ENCODE data around the gene PNPLA3.
"Not testable (repeated sequence)": the region's sequence is repeated elsewhere in the genome, so short reads cannot be mapped to it uniquely, and the experiment has no call there.

PNPLA3 gene

DNA sequence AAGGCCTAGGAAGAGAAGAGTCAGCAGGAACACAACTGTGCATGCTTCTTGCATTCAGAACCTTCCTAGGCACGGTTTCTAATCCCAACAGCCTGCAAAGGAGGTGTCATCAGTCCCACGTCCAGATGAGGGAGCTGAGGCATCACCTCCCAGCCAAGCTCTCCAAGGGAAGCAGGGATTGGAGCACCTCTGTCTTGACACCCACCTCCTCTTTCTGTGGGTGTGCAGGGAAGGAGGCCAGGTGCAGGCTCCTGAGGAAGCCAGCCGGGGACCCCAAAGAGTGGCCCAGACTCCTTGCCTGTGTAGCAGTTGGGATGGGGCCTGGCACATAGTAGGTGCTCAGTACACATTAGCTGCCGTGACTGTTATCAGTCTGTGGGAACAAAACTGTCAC, 33.7 kb upstream of the PNPLA3 start:
- DNase-seq, result no peak

DNA sequence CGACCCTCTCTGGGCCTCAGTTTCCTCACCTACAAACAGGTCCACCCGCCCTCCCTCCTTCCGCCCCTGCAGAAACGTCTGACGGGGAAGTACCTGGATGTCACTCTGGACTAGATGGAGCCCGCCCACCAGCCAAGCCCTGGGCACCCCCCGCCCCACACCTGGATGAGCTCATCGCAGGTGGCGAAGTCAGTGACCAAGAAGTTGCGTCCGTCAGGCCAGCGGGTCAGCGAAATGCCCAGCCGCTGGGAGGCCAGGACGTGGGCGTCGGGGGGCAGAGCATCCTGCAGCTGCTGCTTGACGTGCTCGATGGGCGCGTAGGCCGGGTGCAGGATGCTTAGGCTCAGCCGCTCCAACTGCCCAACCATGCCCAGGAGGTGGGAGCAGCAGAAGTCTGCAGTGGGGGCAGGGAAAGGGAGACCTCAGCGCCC, 32.7 kb upstream of the PNPLA3 start:
- no peak for DNase-seq

DNA sequence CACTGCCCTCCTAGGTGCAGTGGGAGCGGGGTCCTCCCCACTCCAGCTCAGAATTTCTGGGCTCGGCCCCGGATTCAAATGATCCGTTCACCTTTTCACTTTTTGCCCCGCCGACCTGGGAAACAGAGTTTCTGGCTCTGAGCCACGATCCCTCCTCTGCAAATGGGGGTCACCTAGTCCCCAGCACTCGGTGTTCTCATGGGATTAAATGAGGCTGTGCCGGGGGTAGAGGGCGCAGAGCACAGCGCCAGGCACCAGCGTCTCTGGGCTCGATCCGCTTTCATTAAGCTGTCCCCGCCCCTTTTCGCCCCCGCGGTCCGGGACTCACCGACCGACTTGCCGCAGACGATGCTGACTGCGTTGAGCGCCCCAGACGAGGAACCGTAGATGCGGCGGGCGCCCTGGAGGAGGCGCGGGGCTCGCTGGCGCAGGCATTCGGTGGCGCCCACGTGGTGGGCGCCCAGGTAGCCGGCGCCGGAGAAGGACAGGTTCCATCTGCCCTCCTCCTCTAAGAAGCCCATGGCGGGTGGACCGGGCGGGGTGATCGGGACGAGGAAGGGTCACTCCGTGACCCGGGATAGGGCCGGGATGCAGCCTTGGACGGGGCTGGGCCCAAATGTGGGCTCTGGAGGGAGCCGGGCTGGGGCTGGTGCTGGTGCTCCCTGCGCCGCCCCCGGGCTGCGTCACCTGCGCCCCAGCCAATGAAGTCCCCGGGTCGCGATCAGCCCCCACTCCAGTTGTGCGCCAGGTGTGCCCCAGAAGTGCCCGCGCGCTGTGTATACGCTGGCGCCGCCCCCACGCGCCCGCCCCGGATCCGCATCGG, 32.0 kb upstream of the PNPLA3 start, which contains the start of gene PNPLA5:
PNPLA5 (minus strand) TSS at position 654 of the 823 bp plus-strand sequence; CDS start at position 521, 133 bp downstream.
- no peak for DNase-seq

DNA sequence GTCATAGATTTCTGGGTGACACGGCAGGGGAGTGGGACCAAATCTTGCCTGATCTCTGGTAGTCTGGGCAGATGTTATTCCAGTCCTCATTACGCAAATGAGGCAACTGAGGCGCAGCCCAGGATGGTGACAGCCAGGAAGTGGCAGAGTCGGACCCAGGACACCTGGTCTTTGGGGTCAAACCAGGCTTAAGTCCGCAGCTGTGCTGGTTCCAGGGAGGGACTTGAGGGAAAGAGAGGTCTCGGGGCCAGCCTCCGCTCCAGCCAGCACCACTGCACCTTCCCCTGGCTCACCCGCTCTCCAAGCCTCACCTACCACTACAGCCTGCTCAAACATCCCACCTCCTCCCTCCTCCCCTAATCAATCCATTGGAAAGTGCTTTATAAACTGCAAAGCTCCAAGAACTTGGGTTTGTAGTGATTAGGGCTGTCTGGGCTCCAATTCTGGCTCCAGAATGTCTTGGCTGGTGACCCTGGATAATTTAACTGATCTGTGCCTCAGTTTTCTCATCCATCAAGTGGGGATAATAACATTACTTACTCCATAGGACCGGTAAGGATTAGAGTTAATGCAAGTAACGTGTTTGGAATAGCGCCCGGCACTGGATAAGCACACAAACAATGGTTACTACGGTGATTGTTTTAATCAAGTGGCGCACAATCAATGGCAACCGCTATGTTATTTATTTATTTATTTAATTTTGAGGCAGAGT, 31.3 kb upstream of the PNPLA3 start:
- no peak for DNase-seq

DNA sequence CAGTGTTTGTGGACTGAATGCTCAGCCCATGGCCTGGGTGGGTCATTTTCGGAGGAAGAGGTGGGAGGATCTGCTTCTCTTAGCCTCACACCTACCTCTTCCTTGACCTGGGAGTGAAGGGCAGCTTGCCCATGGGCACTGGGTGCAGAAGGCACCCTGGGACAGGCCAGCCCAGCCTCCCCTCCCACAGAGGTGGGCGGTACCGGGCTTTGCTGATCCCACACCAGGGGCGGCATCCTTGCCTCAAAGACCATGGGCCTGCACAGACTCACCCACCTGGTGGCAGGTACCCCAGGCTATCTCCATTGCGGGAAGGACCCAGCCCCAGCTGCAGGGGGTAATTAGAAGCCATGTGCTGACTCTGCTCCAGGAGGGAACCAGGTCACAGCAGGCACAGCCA, 30.3 kb upstream of the PNPLA3 start:
- DNase-seq, result no peak

DNA sequence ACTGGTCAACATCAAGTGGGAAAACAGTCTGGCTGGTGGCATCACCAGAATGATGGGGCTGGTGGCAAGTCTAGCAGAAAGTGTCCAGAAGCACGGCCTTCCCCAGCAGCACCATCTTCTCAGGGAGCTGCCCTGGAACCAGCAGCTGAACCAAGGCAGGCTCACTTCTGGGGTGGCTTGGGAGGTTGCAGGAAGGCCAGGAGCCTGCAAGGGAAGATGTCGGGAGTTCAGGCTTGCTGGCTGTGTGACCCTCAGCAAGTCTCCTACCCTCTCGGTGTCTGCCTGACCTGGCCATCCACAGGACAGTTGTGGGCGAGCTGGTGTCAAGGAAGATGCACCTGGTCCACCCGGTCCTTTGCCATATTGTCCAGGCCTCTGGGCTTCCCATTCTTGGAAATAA, 29.5 kb upstream of the PNPLA3 start:
- DNase-seq, result no peak

DNA sequence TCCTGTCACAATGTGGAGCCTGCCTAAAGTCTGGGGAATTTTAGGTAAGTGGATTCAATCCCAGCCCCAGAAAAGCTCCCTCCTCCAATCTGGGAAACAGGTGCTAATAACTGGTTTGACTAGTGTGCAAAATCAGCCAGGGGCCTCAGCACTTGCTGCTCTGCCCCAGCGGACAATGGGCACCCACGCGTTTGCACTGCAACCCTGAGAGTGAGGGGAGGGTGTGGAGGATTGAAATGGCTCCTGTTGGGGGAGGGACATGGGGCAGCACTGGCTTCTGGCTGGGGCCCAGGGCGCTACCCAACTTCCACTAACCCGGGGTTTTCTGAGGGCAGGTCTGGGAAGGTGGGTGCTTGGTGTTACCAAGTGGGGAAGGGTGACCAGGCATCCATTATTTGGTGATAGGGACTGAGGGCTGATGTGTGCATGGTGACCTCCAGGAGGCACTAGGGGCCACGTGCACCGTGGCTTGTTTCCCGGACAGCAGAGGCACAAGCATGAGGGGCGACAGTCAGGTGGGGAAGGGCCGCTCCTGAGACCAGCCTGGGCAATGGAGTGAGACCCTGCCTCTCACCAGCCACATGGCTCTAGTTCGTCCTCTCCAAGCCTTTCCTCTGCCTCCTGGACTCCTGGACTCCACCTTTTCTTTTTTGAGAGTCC, 27.5 kb upstream of the PNPLA3 start:
- no peak for DNase-seq

DNA sequence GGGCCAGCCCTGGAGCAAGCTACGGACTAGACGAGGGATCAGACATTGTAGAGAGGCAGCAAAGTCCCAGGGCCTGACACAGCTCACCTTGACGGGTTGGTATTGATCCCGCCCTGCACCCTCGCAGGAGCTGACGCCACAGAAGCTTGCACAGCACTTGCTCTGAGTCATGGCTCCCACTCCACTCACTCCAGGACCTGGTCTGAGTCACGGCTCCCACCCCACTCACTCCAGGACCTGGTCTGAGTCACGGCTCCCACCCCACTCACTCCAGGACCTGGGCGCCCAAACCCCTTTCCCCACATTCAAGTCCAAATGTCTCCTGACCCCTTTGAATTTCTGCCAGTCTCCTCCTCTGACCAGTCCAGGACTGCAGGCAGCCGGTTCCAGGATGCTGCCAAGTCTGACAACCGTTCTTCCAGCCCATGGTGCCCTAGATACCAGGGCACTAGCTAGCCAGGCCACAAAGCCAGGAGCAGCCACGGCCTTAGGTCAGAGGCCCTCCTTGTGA, 25.8 kb upstream of the PNPLA3 start:
- DNase-seq, result no peak

DNA sequence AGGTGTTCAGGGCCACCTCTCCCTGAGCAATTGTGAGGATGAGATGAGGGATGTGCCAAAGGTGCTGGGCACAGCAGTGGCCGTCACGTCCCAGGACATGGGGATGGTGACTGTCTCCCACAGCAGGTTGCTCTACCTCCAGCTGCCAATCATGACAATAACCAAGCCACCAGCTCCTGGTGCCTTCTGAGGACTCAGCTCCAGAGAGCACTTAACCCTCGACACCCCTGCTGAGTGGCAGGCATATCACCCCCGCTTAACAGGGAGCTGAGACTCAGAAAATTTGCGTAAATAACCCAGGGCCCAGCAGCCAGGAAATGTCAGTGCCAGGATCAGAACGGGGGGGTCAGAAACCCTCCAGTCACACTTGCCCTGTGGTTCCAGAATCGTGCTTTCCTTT, 23.4 kb upstream of the PNPLA3 start:
- no peak for DNase-seq

DNA sequence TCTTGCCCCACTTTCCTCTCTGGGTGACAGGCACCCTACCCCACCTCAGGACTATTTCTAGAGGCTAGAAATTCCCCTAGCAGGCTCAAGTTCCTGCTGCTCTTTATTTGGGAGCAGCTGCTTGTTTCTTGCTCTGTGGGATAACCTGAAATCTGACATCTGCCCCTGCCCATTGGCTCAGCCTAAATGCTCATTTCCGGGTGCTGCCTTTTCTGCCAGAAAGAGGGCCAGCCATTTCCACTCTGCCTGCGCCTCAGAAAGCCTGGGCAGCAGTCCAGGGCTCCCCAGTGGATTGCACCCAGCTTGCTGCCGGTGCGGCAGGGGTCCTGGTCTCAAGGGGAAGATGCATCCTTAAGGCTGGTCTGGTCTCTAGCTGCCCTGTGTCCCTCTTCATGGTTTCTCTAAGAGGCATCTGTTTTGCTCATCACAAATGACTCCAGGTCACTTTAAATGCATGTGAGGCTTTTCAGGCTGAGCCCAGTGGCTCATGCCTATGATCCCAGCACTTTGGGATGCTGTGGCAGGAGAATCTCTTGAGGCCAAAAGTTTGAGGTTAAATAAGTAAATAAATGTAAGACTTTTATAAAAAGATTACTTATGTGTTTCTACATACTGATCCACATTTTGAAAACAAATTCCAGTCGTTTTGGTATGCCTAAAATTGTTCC, 21.5 kb upstream of the PNPLA3 start:
- no peak for DNase-seq

DNA sequence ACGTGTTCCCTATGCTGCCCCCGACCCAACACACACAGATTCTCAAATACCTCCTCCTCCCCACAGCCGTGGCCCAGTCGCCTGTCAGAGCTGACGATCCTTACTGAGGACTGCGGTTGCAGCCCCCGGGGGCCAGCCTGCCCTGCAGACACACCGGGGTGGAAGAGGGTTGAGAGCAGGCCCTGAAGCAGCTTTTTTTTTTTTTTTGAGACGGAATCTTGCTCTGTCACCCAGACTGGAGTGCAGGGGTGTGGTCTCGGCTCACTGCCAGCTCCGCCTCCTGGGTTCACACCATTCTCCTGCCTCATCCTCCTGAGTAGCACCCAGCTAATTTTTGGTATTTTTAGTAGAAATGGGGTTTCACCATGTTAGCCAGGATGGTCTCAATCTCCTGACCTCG, 20.6 kb upstream of the PNPLA3 start:
- DNase-seq, result not testable (repeated sequence)

DNA sequence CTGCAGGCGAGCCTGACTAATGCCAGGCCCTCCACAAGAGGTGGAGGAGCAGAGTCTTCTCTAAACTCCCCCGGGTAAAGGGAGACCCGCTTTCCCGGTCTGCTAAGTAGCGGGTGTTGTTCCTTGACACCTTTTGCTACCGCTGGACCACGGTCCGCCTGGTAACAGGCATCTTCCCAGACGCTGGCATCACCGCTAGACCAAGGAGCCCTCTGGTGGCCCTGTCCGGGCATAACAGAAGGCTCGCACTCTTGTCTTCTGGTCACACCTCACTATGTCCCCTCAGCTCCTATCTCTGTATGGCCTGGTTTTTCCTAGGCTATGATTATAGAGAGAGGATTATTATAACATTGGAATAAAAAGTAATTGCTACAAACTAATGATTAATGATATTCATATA, 19.2 kb upstream of the PNPLA3 start:
- not testable (repeated sequence) for DNase-seq

DNA sequence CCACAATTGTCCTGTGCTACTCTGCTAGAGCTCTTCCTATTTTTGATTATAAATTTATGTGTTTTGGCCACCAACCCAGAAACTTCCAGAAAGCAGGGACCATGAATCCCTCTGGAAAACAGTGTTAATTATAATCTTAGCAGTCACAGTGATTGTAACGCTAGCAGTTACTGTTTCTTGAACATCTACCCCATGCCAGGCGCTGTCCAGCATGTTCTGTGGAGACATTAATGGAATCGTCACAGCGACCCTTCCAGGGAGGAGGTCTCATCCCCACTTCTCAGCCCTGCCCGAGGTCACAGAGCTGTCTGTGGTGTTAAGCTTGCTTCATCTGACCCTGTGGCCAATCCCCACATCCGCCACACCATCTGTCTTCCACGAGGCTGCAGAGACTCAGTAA, 17.9 kb upstream of the PNPLA3 start:
- DNase-seq, result no peak

DNA sequence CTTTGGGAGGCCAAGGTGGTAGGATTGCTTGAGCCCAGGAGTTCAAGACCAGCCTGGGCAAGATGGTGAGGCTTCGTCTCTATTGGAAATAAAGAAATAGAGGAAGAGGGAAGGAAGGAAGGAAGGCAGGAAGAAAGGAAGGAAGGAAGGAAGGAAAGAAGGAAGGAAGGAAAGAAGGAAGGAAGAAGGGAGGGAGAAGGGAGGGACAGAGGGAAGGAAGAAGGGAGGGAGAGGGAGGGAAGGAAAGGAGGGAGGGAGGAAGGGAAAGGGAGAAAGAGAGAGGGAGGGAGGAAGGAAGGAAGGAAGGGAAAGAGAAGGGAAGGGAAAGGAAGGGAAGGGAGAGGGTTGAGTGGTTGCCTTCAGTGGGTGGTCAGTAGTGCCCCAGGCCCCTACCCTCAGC, 13.9 kb upstream of the PNPLA3 start:
- no peak for DNase-seq

DNA sequence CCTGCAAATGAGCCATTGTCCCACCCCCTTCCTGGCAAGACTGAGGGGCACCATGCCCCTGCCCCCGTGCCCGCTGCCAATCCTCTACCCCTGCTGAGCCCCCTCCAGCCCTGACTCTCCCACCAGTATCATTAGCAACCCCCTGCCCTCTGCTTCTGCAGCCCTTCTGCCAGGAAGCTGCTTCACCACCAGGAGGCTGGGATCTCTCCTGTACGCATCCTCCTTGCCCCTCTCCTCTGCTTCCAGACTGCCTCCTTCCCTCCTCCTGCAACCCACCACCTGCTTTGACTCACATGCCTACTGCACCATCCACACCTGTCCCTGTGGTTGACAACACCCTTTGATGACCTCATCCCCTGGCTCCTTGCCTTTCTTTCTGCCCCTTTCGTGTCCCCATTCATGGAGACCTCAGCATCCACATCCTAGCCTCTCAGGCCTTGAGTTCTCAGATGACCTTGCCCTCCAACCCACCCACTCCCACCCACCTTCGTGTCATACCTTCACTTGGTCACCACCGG, 13.4 kb upstream of the PNPLA3 start:
- DNase-seq, result no peak

DNA sequence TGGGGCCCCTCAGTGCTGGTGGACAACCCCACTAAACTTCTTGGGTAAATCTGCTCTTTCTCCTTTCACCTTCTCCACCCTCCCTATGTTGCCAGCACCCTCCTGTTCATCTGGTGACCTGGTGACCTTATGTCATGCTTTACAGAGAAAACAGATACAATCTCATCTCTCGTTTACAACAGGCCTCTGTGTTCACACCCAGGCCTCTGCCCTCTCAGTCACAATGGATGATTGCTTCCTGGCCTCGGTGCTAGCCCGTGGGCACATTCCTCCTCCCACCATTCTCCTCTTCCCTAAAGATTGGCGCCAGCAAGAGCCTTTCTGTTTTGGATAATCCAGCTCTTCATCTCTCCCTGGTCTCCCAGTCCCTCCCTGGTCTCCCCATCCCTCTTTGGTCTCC, 12.3 kb upstream of the PNPLA3 start:
- no peak for DNase-seq

DNA sequence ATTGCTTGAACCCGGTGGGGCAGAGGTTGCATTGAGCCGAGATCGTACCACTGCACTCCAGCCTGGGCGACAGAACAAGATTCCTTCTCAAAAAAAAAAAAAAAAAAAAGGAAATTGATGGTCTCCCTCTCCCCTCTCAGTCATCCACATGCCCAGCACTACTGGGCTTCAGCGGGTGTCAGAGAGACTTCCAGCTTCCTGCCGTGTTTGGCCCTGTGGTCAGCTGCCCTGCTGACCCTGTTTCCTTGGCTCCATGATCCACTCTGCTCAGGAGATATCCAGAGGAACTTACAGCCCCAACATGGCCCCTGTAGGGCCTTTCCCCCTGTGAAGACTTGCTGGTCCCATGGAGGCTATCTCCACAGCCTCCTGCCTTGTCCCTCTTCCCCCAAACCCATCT, 6.1 kb upstream of the PNPLA3 start:
- no peak for DNase-seq

DNA sequence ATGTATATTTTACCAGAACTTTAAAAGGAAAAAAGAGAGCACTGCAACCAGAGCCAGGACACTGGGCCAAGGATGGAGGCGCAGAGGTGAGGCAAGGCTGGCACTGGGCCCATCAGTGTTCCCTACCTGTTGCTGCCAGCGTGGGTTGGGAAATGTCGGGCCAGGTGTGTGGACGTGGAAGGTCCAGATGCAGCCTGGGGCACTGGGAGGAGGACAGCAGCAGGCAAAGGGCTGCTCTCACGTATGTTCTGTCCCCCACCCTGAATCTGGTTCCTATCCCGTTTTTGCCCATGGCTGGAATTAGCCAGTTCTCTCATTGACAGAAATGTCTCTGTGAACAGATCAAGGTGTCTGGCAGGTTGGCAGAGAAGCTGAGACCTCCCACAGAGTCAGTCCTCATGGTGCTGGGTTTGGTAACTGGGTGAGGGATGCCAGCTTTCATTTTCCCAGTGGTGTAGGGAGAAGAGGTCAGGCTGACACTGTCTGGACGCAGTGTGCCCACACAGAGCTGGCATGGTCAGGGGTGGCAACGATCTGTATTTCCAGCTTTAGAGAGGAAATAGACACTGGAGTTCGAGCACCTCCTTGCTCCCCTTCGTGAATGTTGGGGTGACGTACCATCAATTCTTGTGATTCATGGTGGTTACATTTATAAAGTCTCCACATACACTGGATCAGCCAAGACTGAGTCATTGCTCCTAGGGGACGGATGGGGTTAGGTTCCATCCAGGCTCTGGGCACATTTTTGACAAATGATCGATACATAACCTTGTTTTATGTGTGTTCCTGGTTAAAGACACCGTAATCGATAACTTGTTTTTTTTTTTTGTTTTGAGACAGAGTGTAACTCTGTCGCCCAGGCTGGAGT, 4.3 kb upstream of the PNPLA3 start:
- no peak for DNase-seq

DNA sequence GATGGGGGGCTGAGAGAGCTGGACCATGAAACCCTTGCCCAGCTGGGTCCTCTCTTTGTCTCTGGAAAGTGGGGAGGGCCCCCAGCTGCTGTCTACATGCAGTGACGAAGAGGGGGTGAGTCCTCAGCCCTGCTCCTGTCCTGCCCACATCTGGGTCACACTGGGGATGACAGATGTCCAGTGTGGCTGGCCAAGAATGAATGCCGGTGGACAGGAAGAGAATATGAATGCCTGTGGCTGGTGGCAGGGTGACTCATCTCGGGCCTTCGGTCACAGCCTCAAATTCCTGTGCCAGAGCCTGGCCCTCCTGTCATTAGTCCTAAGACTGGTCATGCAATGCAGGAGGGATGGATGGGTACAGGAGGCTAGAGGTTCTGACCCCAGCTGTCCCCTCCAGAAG, 2.2 kb upstream of the PNPLA3 start:
- DNase-seq, result no peak

DNA sequence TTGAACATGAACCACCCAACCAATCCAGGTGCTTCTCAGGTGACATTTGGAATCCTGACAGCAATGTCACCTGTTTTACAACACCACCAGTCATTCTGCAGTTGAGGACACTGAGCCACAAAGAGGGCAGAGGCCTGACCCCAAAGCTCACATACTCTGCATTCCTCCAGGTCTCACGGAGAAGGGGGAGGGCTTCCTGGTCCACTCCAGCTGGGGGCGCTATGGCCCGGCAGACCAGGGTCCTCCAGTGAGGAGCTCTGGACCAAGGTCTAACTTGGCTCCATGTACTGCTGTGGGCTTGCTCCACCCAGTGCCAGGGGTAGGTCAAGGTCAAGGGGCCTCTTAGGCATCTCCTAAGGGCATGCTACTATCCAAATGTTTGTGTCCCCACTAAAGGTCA, 1.5 kb upstream of the PNPLA3 start:
- DNase-seq, result no peak

DNA sequence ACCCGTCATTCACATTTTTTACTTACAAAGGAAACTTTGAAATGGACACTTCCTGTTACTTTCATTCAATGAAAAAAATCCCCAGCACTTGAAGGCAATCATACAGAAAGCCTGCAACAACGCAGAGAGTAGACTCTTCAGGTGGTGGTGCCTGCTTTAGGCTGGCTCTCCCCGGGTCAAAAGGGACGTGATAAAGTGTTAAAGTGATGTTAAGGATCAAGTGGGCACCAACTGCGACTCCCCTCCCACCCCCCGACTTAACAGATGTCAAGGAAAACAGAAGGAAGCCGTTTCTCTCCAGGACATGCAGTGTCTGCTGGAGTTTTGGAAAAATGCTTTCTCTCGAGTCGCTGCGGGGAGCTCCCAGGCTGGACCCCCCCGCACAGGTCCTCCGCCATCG, 414 bp upstream of the PNPLA3 start:
- no peak for DNase-seq

DNA sequence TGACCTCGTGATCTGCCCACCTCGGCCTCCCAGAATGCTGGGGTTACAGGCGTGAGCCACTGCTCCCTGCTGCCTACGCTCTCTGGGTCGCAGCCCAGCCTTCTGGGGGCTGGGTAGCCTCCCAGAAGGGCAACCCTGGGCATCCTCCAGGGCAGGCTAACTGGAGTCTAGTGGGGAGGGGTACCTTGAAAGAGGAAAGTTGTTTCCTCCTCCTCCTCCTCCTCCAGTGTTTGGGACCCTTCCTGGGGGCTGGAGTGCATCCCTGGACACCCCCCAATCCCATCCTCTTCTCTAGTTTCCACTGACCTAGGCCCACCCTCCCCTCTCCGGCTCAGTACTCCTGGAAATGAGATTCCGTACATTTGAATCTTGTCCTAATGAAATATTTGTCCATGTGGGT, 1.3 kb downstream of the PNPLA3 start:
- no peak for DNase-seq

Data from NCI-H1105 treated with DMSO at 0.1 percent for 48 hours (cell line).